ENCODE measurements around the gene FNBP1.

The FNBP1 gene

GRCh38 chr9:130042885-130043653 is at the start of gene FNBP1:
FNBP1 (minus strand) TSS chr9:130043189; CDS start chr9:130042975, 214 bp downstream.
- Mint-ChIP-seq H3K27ac (peak within 1 kb of the TSS; percentile 100), H3K36me3 (ENCODE audit: low read depth) (peaks cover 24% of the 10 kb centered on the region), H3K4me3 (peak within 1 kb of the TSS; percentile 93), H3K9me3 (no peaks in the 10 kb centered on the region), H3K27me3 (ENCODE audit: low read depth) (no peaks in the 10 kb centered on the region), H3K4me1 (ENCODE audit: low read depth) (peaks cover 50% of the 10 kb centered on the region)
- peak; percentile 82 for DNase-seq (ENCODE audit: low spot score)

GRCh38 chr9:130090915-130091314 is 47.9 kb upstream of the FNBP1 start:
- Mint-ChIP-seq H3K4me1 (ENCODE audit: low read depth) (peaks cover 5% of the 10 kb centered on the region), H3K27me3 (ENCODE audit: low read depth) (no peaks in the 10 kb centered on the region), H3K27ac (peak overlapping the region; percentile 53), H3K9me3 (no peaks in the 10 kb centered on the region), H3K4me3 (no peak overlapping the region), H3K36me3 (ENCODE audit: low read depth) (peaks cover 48% of the 10 kb centered on the region)
- no peak for DNase-seq (ENCODE audit: low spot score)

GRCh38 chr9:130089141-130089540 is 46.2 kb upstream of the FNBP1 start:
- H3K4me1 Mint-ChIP-seq (ENCODE audit: low read depth) = no peaks in the 10 kb centered on the region
- H3K27ac Mint-ChIP-seq = no peak overlapping the region
- H3K36me3 Mint-ChIP-seq (ENCODE audit: low read depth) = peaks cover 42% of the 10 kb centered on the region

GRCh38 chr9:130088051-130088450 is 45.1 kb upstream of the FNBP1 start:
- Mint-ChIP-seq H3K36me3 (ENCODE audit: low read depth) (peaks cover 38% of the 10 kb centered on the region), H3K4me3 (no peak overlapping the region), H3K27ac (no peak overlapping the region), H3K9me3 (no peaks in the 10 kb centered on the region), H3K27me3 (ENCODE audit: low read depth) (no peaks in the 10 kb centered on the region), H3K4me1 (ENCODE audit: low read depth) (no peaks in the 10 kb centered on the region)
- DNase-seq (ENCODE audit: low spot score) = no peak

More at GRCh38 chr9:130089141-130089540, 46.2 kb upstream of the FNBP1 start:
- H3K27me3 Mint-ChIP-seq (ENCODE audit: low read depth) = no peaks in the 10 kb centered on the region
- H3K9me3 Mint-ChIP-seq = no peaks in the 10 kb centered on the region
- no peak for DNase-seq (ENCODE audit: low spot score)
- no peak overlapping the region for H3K4me3 Mint-ChIP-seq

- H3K36me3 Mint-ChIP-seq (ENCODE audit: low read depth) = peaks cover 36% of the 10 kb centered on the region
- no peaks in the 10 kb centered on the region for H3K27me3 Mint-ChIP-seq (ENCODE audit: low read depth)
- DNase-seq (ENCODE audit: low spot score) = no peak
- peaks cover 1% of the 10 kb centered on the region for H3K4me1 Mint-ChIP-seq (ENCODE audit: low read depth)
- no peaks in the 10 kb centered on the region for H3K9me3 Mint-ChIP-seq
- H3K4me3 Mint-ChIP-seq = no peak overlapping the region
- no peak overlapping the region for H3K27ac Mint-ChIP-seq
These were observed 41.3 kb upstream of the FNBP1 start for GRCh38 chr9:130084337-130084736.

- H3K36me3 Mint-ChIP-seq (ENCODE audit: low read depth) = peaks cover 37% of the 10 kb centered on the region
- H3K4me1 Mint-ChIP-seq (ENCODE audit: low read depth) = peaks cover 10% of the 10 kb centered on the region
- H3K4me3 Mint-ChIP-seq = no peak overlapping the region
- H3K27me3 Mint-ChIP-seq (ENCODE audit: low read depth) = no peaks in the 10 kb centered on the region
- no peak overlapping the region for H3K27ac Mint-ChIP-seq
- no peak for DNase-seq (ENCODE audit: low spot score)
- H3K9me3 Mint-ChIP-seq = no peaks in the 10 kb centered on the region
These were observed 35.6 kb upstream of the FNBP1 start for GRCh38 chr9:130078547-130078946.

GRCh38 chr9:130073373-130073772 is 30.4 kb upstream of the FNBP1 start:
- H3K4me1 Mint-ChIP-seq (ENCODE audit: low read depth) = peaks cover 27% of the 10 kb centered on the region
- H3K27ac Mint-ChIP-seq = no peak overlapping the region
- no peak overlapping the region for H3K4me3 Mint-ChIP-seq
- H3K36me3 Mint-ChIP-seq (ENCODE audit: low read depth) = peaks cover 19% of the 10 kb centered on the region
- no peaks in the 10 kb centered on the region for H3K27me3 Mint-ChIP-seq (ENCODE audit: low read depth)
- DNase-seq (ENCODE audit: low spot score) = no peak
- H3K9me3 Mint-ChIP-seq = no peaks in the 10 kb centered on the region

GRCh38 chr9:130072515-130073235 is 29.7 kb upstream of the FNBP1 start:
- DNase-seq (ENCODE audit: low spot score) = no peak
- Mint-ChIP-seq H3K4me1 (ENCODE audit: low read depth) (peaks cover 27% of the 10 kb centered on the region), H3K4me3 (no peak overlapping the region), H3K27ac (peak overlapping the region; percentile 26), H3K36me3 (ENCODE audit: low read depth) (peaks cover 14% of the 10 kb centered on the region), H3K27me3 (ENCODE audit: low read depth) (no peaks in the 10 kb centered on the region), H3K9me3 (no peaks in the 10 kb centered on the region)

- Mint-ChIP-seq H3K27me3 (ENCODE audit: low read depth) (no peaks in the 10 kb centered on the region), H3K27ac (no peak overlapping the region), H3K4me3 (no peak overlapping the region), H3K36me3 (ENCODE audit: low read depth) (peaks cover 12% of the 10 kb centered on the region), H3K4me1 (ENCODE audit: low read depth) (peaks cover 23% of the 10 kb centered on the region), H3K9me3 (no peaks in the 10 kb centered on the region)
- DNase-seq (ENCODE audit: low spot score) = no peak
These were observed 26.1 kb upstream of the FNBP1 start for GRCh38 chr9:130069048-130069447.

- Mint-ChIP-seq H3K36me3 (ENCODE audit: low read depth) (peaks cover 7% of the 10 kb centered on the region), H3K4me3 (no peak overlapping the region), H3K9me3 (no peaks in the 10 kb centered on the region), H3K27ac (no peak overlapping the region), H3K4me1 (ENCODE audit: low read depth) (peaks cover 24% of the 10 kb centered on the region), H3K27me3 (ENCODE audit: low read depth) (no peaks in the 10 kb centered on the region)
- no peak for DNase-seq (ENCODE audit: low spot score)
These were observed 21.6 kb upstream of the FNBP1 start for GRCh38 chr9:130064621-130065020.

GRCh38 chr9:130062750-130063149 is 19.8 kb upstream of the FNBP1 start:
- Mint-ChIP-seq H3K27ac (no peak overlapping the region), H3K9me3 (no peaks in the 10 kb centered on the region), H3K36me3 (ENCODE audit: low read depth) (peaks cover 10% of the 10 kb centered on the region), H3K4me1 (ENCODE audit: low read depth) (peaks cover 16% of the 10 kb centered on the region), H3K4me3 (no peak overlapping the region), H3K27me3 (ENCODE audit: low read depth) (no peaks in the 10 kb centered on the region)
- DNase-seq (ENCODE audit: low spot score) = no peak

GRCh38 chr9:130060296-130060695 is 17.3 kb upstream of the FNBP1 start:
- Mint-ChIP-seq H3K36me3 (ENCODE audit: low read depth) (peaks cover 7% of the 10 kb centered on the region), H3K9me3 (no peaks in the 10 kb centered on the region), H3K4me1 (ENCODE audit: low read depth) (peaks cover 13% of the 10 kb centered on the region), H3K27ac (no peak overlapping the region), H3K27me3 (ENCODE audit: low read depth) (no peaks in the 10 kb centered on the region), H3K4me3 (no peak overlapping the region)
- no peak for DNase-seq (ENCODE audit: low spot score)

GRCh38 chr9:130058887-130059286 is 15.9 kb upstream of the FNBP1 start:
- H3K4me3 Mint-ChIP-seq = no peak overlapping the region
- peaks cover 5% of the 10 kb centered on the region for H3K36me3 Mint-ChIP-seq (ENCODE audit: low read depth)
- DNase-seq (ENCODE audit: low spot score) = no peak
- no peaks in the 10 kb centered on the region for H3K9me3 Mint-ChIP-seq
- H3K4me1 Mint-ChIP-seq (ENCODE audit: low read depth) = peaks cover 17% of the 10 kb centered on the region
- no peak overlapping the region for H3K27ac Mint-ChIP-seq
- no peaks in the 10 kb centered on the region for H3K27me3 Mint-ChIP-seq (ENCODE audit: low read depth)

- Mint-ChIP-seq H3K27ac (no peak overlapping the region), H3K4me3 (no peak overlapping the region), H3K27me3 (ENCODE audit: low read depth) (no peaks in the 10 kb centered on the region), H3K9me3 (no peaks in the 10 kb centered on the region), H3K4me1 (ENCODE audit: low read depth) (peaks cover 17% of the 10 kb centered on the region), H3K36me3 (ENCODE audit: low read depth) (peaks cover 5% of the 10 kb centered on the region)
- no peak for DNase-seq (ENCODE audit: low spot score)
These were observed 15.2 kb upstream of the FNBP1 start for GRCh38 chr9:130058154-130058553.
